ENCODE results near the gene FBXO2. TPM values are rescaled to one million over a fixed set of nuclear protein-coding genes. Genes with fewer than 3 reads are reported as not detected.

Gene FBXO2
- total RNA-seq, 6 donors from 2014 or later, result 8.2 to 18.0 (median 13.8) TPM

DNA sequence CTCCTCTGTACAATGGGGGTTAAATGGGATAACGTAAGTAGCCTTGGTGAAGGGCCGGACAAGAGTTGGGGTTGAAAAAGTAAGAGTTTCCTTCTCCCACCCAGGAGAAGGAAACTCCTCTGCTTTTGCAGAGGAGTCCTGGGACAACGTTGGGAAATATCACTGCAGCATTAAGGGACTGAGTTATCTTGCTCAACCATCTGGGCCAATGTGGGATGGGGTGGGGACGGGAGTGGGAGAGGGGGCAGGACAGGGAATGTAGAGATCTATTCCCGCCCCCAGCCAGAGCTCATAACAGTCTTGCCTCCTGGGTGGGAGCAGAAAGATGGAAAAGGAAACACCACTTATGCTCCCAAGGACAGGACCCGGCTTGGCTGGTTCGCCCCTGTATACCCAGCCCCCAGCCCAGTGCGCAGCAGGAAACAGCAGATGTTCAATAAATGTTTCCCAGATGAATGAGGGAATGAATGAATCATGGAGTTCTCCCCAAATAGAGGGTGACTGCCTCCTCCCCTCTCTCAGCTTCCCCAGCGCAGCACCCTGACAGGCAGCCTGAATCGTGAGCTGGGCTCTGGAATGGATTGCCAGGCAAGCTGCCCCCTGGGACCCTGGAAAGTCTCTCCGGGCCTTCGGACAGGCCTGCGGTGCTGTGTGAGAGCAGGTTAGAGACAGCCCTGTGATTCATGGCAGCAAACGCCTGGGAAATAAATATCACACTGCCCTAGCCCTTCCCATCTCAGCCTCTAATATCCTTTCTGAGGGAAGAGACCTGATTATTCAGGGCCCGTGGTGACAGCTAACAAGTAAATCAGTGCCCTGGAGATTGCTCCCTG is 24.8 kb downstream of the FBXO2 start:
- WGBS, 2 donors, result 53 to 55% methylated on average over 9 to 15 of the region's 15 CpGs
- DNase-seq, result no peak
- TF ChIP-seq EP300 (IDR thresholded peaks at IDR 0.05) (no peak), POLR2AphosphoS5 (IDR thresholded peaks at IDR 0.05) (no peak), POLR2A (IDR thresholded peaks at IDR 0.05) (no peak)
- TF ChIP-seq, protein P1, sequence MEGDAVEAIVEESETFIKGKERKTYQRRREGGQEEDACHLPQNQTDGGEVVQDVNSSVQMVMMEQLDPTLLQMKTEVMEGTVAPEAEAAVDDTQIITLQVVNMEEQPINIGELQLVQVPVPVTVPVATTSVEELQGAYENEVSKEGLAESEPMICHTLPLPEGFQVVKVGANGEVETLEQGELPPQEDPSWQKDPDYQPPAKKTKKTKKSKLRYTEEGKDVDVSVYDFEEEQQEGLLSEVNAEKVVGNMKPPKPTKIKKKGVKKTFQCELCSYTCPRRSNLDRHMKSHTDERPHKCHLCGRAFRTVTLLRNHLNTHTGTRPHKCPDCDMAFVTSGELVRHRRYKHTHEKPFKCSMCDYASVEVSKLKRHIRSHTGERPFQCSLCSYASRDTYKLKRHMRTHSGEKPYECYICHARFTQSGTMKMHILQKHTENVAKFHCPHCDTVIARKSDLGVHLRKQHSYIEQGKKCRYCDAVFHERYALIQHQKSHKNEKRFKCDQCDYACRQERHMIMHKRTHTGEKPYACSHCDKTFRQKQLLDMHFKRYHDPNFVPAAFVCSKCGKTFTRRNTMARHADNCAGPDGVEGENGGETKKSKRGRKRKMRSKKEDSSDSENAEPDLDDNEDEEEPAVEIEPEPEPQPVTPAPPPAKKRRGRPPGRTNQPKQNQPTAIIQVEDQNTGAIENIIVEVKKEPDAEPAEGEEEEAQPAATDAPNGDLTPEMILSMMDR (IDR thresholded peaks at IDR 0.05), result no peak

DNA sequence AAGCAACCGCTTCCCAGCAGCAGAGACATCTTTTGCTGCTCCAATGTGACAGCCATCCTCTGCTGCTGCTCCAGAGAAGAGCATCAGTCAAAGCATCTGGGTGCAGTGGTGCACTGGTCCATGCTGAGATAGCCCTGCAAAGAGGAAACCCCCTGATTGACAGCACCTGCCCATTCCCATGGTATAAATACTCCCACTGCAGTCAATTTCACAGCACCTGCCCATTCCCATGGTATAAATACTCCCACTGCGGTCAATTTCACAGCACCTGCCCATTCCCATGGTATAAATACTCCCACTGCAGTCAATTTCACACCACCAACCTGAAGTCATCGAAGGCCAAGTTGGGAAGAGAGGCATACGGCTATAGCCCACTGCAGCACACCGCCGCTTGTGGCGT is 25.5 kb downstream of the FBXO2 start:
- 92 to 93% methylated on average over 7 of the region's 7 CpGs for WGBS, 2 donors
- Histone ChIP-seq H3K4me1 (no peaks in the 10 kb centered on the region), H3K9me3 (no peaks in the 10 kb centered on the region), H3K27me3 (no peaks in the 10 kb centered on the region), H3K36me3 (no peaks in the 10 kb centered on the region), H3K4me3 (no peak overlapping the region), H3K27ac (no peak overlapping the region)
- DNase-seq, result no peak
- TF ChIP-seq, protein P1 (IDR thresholded peaks at IDR 0.05), result no peak
- no peak for TF ChIP-seq POLR2AphosphoS5 (IDR thresholded peaks at IDR 0.05)
- TF ChIP-seq EP300 (IDR thresholded peaks at IDR 0.05), result no peak
- TF ChIP-seq POLR2A (IDR thresholded peaks at IDR 0.05), result no peak
- no peak for ATAC-seq (ENCODE audit: low FRiP score in 2 of 2)

More for the DNA sequence above, 24.8 kb downstream of the FBXO2 start:
- H3K9me3 ChIP-seq, result no peaks in the 10 kb centered on the region
- H3K4me3 ChIP-seq, result no peak overlapping the region
- no peaks in the 10 kb centered on the region for H3K4me1 ChIP-seq
- no peaks in the 10 kb centered on the region for H3K27me3 ChIP-seq
- no peak for ATAC-seq (ENCODE audit: low FRiP score in 2 of 2)
- H3K27ac ChIP-seq, result no peak overlapping the region
- H3K36me3 ChIP-seq, result no peaks in the 10 kb centered on the region

DNA sequence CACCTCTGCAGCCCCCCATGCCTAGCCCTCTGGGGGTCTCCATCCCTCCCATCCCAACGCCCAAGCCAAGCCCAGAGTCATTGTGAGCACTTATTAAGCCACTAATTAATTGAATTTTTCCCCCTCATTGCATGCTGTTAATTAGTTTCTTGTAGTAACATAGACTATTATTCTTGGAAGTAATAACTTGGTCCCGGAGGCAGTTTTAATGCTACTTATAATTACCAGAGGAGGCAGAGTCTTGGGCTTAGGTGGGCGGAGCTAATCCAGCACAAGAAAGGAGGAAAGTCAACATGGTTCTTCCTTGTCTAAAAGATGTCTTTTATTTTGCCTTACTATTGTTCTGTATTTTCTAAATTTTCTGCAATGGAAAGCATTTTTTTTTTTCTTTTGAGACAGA is 27.7 kb downstream of the FBXO2 start:
- Histone ChIP-seq H3K4me1 (no peaks in the 10 kb centered on the region), H3K4me3 (no peak overlapping the region), H3K36me3 (no peaks in the 10 kb centered on the region), H3K27me3 (no peaks in the 10 kb centered on the region), H3K9me3 (no peaks in the 10 kb centered on the region), H3K27ac (no peak overlapping the region)
- ATAC-seq (ENCODE audit: low FRiP score in 2 of 2), result no peak
- no peak for DNase-seq
- TF ChIP-seq POLR2A (IDR thresholded peaks at IDR 0.05) (no peak), EP300 (IDR thresholded peaks at IDR 0.05) (no peak), POLR2AphosphoS5 (IDR thresholded peaks at IDR 0.05) (no peak)
- TF ChIP-seq, protein P1 (IDR thresholded peaks at IDR 0.05), result no peak
- WGBS, 2 donors, result 63 to 77% methylated on average over 3 of the region's 3 CpGs

DNA sequence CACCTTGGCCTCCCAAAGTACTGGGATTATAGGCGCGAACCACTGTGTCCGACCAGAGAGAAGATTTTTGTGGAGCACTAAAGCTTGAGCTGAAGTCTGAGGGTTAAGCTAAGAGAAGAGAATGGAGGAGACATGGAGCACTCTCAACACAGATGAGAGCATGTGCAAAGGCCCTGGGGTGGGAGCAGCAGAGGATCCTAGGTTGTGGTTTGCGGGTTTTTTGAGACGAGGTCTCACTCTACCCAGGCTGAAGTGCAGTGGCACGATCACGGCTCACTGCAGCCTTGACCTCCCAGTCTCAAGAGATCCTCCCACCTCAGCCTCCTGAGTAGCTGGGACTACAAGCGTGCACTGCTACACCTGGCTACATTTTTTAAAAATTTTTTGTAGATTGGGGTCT is 30.5 kb downstream of the FBXO2 start:
- TF ChIP-seq, protein P1 (IDR thresholded peaks at IDR 0.05), result no peak
- no peak for TF ChIP-seq EP300 (IDR thresholded peaks at IDR 0.05)
- no peak for TF ChIP-seq POLR2AphosphoS5 (IDR thresholded peaks at IDR 0.05)
- no peak for TF ChIP-seq POLR2A (IDR thresholded peaks at IDR 0.05)
- H3K27ac ChIP-seq, result no peak overlapping the region
- no peaks in the 10 kb centered on the region for H3K27me3 ChIP-seq
- 76 to 82% methylated on average over 7 to 8 of the region's 8 CpGs for WGBS, 2 donors
- no peaks in the 10 kb centered on the region for H3K36me3 ChIP-seq
- H3K9me3 ChIP-seq, result no peaks in the 10 kb centered on the region
- no peak overlapping the region for H3K4me3 ChIP-seq
- DNase-seq, result no peak
- no peaks in the 10 kb centered on the region for H3K4me1 ChIP-seq
- ATAC-seq (ENCODE audit: low FRiP score in 2 of 2), result no peak

DNA sequence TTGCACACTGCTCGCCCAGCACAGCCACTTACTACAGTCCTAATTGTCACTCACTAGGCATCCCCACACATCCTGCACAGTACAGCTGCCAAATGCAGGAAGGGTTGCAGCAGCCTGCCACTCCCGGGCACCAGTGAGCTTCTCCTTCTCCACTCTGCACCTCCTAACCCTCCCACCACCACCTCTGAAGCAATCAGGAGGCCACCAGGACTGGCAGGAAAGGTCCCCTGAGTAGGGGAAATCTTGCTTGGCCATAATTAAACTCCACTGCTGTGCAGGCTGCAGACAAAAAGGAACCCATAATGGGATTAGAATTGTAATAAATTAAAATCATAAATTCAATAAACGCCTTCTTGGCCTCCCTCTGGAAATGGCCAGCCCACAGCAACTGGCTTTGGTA is 31.8 kb downstream of the FBXO2 start:
- DNase-seq, result no peak
- Histone ChIP-seq H3K27ac (no peak overlapping the region), H3K36me3 (no peaks in the 10 kb centered on the region), H3K27me3 (no peaks in the 10 kb centered on the region), H3K9me3 (no peaks in the 10 kb centered on the region), H3K4me3 (no peak overlapping the region), H3K4me1 (no peaks in the 10 kb centered on the region)
- TF ChIP-seq POLR2AphosphoS5 (IDR thresholded peaks at IDR 0.05) (no peak), POLR2A (IDR thresholded peaks at IDR 0.05) (no peak), EP300 (IDR thresholded peaks at IDR 0.05) (no peak)
- TF ChIP-seq, protein P1 (IDR thresholded peaks at IDR 0.05), result no peak
- WGBS, 2 donors, result 54 to 55% methylated on average over 3 of the region's 3 CpGs
- no peak for ATAC-seq (ENCODE audit: low FRiP score in 2 of 2)

Measured in upper lobe of left lung (tissue), 6 donors.